GM18505 (cell line): ENCODE results near the gene CCDC91.

ENCODE experiments used
- ATAC-seq: cut with Tn5 transposase; IDR thresholded peaks from one replicate; pipeline ENCODE4 v1.9.1; 2021; ENCODE audit not compliant: unreplicated experiment
- POLR2A ChIP-seq: IDR thresholded peaks from 4 replicates; pipeline ENCODE4 v1.6.1; 2011; ENCODE audit warnings: borderline replicate concordance; ENCODE audit not compliant: insufficient read depth, insufficient read length; ENCODE audit errors: extremely low read depth

The CCDC91 gene

GRCh38 chr12:28517101-28517500, 326.8 kb downstream of the CCDC91 start:
- no peak for TF ChIP-seq POLR2A
- ATAC-seq: no peak

GRCh38 chr12:28527631-28528249, 337.5 kb downstream of the CCDC91 start:
- no peak for ATAC-seq
- TF ChIP-seq POLR2A: no peak

GRCh38 chr12:28535216-28535615, 345.0 kb downstream of the CCDC91 start:
- ATAC-seq: no peak

GRCh38 chr12:28536088-28536487, 345.8 kb downstream of the CCDC91 start:
- no peak for ATAC-seq
- no peak for TF ChIP-seq POLR2A

More at GRCh38 chr12:28535216-28535615, 345.0 kb downstream of the CCDC91 start:
- TF ChIP-seq POLR2A: no peak

GRCh38 chr12:28537474-28537873, 347.2 kb downstream of the CCDC91 start:
- ATAC-seq: no peak

GRCh38 chr12:28539691-28540323, 349.6 kb downstream of the CCDC91 start:
- TF ChIP-seq POLR2A: no peak
- no peak for ATAC-seq

More at GRCh38 chr12:28537474-28537873, 347.2 kb downstream of the CCDC91 start:
- TF ChIP-seq POLR2A: no peak

GRCh38 chr12:28540324-28540714, 350.1 kb downstream of the CCDC91 start:
- TF ChIP-seq POLR2A: no peak
- no peak for ATAC-seq

GRCh38 chr12:28543021-28543890, 353.0 kb downstream of the CCDC91 start:
- no peak for TF ChIP-seq POLR2A
- ATAC-seq: no peak

GRCh38 chr12:28550757-28551704, 360.8 kb downstream of the CCDC91 start:
- no peak for ATAC-seq
- TF ChIP-seq POLR2A: no peak

- no peak for ATAC-seq
- no peak for TF ChIP-seq POLR2A
These were observed 362.2 kb downstream of the CCDC91 start for GRCh38 chr12:28552251-28552970.

- no peak for ATAC-seq
- no peak for TF ChIP-seq POLR2A
These were observed 365.5 kb downstream of the CCDC91 start for GRCh38 chr12:28555748-28556147.

GRCh38 chr12:28558250-28558649, 368.0 kb downstream of the CCDC91 start:
- no peak for ATAC-seq
- TF ChIP-seq POLR2A: no peak

GRCh38 chr12:28563286-28563685, 373.0 kb downstream of the CCDC91 start:
- no peak for ATAC-seq
- no peak for TF ChIP-seq POLR2A

GRCh38 chr12:28563936-28564335, 373.7 kb downstream of the CCDC91 start:
- ATAC-seq: no peak
- TF ChIP-seq POLR2A: no peak
